Activated CD4-positive, alpha-beta T cell treated with anti-CD3 and anti-CD28 coated beads, Interleukin-2, amount 10 ng/mL, durations not matched to agents 7 days and 5 days (primary cell): Measurements from ENCODE around the gene CFAP91. TPM values are rescaled to one million over a fixed set of nuclear protein-coding genes. Genes with fewer than 3 reads are reported as not detected.

Source experiments
- total RNA-seq, 2 experiments: library from RNA; stranded (reverse); gene quantifications; one replicate each; pipeline ENCODE4 v1.2.3, GENCODE V29; 2021

The CFAP91 gene
- total RNA-seq, 2 experiments from 2014 or later = not detected

Other genes with a start within 250 kb of the CFAP91 start
- 10 to 100 TPM; 24.6 to 32.5 TPM for gene TMEM39A, start 239.4 kb upstream of the CFAP91 start, total RNA-seq
- gene POGLUT1, start 234.1 kb upstream of the CFAP91 start, total RNA-seq = 10 to 100 TPM; 25.8 to 29.4 TPM
- gene TIMMDC1, start 204.5 kb upstream of the CFAP91 start, total RNA-seq = 10 to 100 TPM; 67.1 to 72.7 TPM
- gene CD80, start 143.4 kb upstream of the CFAP91 start, total RNA-seq = 1 to 10 TPM; 7.2 to 7.4 TPM
- gene ADPRH, start 123.5 kb upstream of the CFAP91 start, total RNA-seq = 1 to 10 TPM; 1.4 to 1.8 TPM
- gene PLA1A, start 105.1 kb upstream of the CFAP91 start, total RNA-seq = not detected
- gene POPDC2, start 42.4 kb upstream of the CFAP91 start, total RNA-seq = 1 to 10 TPM; 1.7 to 2.9 TPM
- 10 to 100 TPM; 52.7 to 54.5 TPM for gene COX17, start 25.6 kb upstream of the CFAP91 start, total RNA-seq
- gene NR1I2, start 79.1 kb downstream of the CFAP91 start, total RNA-seq = under 1 TPM in 1 of 2 experiments, not detected in 1; 0.10 TPM